Glutamatergic neuron (in vitro differentiated cells): ENCODE measurements around the gene ARSG. TPM values are rescaled to one million over a fixed set of nuclear protein-coding genes. Genes with fewer than 3 reads are reported as not detected.

Experiments
- DNase-seq: peaks from one replicate; pipeline ENCODE4 v3.0.0; 2022
- H3K27ac Mint-ChIP-seq: one replicate; pipeline ENCODE4 v1.8.0; 2020; ENCODE audit warnings: mild to moderate bottlenecking, mixed read lengths, inconsistent platforms; ENCODE audit not compliant: unreplicated experiment
- H3K27me3 Mint-ChIP-seq: one replicate; pipeline ENCODE4 v1.8.0; 2020; ENCODE audit warnings: mild to moderate bottlenecking, moderate library complexity, mixed read lengths, inconsistent platforms; ENCODE audit not compliant: unreplicated experiment
- H3K36me3 Mint-ChIP-seq: one replicate; pipeline ENCODE4 v1.8.0; 2020; ENCODE audit warnings: mild to moderate bottlenecking, mixed read lengths, inconsistent platforms; ENCODE audit not compliant: unreplicated experiment
- H3K4me1 Mint-ChIP-seq: one replicate; pipeline ENCODE4 v1.8.0; 2020; ENCODE audit warnings: mild to moderate bottlenecking, low read depth, mixed read lengths, inconsistent platforms; ENCODE audit not compliant: unreplicated experiment
- H3K4me3 Mint-ChIP-seq: one replicate; pipeline ENCODE4 v1.8.0; 2020; ENCODE audit warnings: mild to moderate bottlenecking, mixed read lengths, inconsistent platforms; ENCODE audit not compliant: unreplicated experiment
- H3K9me3 Mint-ChIP-seq: one replicate; pipeline ENCODE4 v1.8.0; 2020; ENCODE audit warnings: mild to moderate bottlenecking, moderate library complexity, mixed read lengths, inconsistent platforms; ENCODE audit not compliant: unreplicated experiment
- total RNA-seq: library from RNA; stranded (reverse); fragmentation: NEBNext Ultra II Directional; extraction: Animal tissue kit (Norgen Biotek cat#: 25700); gene quantifications from one replicate; pipeline ENCODE4 v1.2.1, GENCODE V29; 2021; ENCODE audit not compliant: unreplicated experiment
- TF ChIP-seq, protein P1 (sequence below): fragments of 200-600 bp; sonication (generic); IDR thresholded peaks from one replicate; pipeline ENCODE4 v1.5.0; 2021; ENCODE audit not compliant: partially characterized antibody, unreplicated experiment

The ARSG gene
- total RNA-seq, 1 donor from 2014 or later = 1.9 TPM

DNA sequence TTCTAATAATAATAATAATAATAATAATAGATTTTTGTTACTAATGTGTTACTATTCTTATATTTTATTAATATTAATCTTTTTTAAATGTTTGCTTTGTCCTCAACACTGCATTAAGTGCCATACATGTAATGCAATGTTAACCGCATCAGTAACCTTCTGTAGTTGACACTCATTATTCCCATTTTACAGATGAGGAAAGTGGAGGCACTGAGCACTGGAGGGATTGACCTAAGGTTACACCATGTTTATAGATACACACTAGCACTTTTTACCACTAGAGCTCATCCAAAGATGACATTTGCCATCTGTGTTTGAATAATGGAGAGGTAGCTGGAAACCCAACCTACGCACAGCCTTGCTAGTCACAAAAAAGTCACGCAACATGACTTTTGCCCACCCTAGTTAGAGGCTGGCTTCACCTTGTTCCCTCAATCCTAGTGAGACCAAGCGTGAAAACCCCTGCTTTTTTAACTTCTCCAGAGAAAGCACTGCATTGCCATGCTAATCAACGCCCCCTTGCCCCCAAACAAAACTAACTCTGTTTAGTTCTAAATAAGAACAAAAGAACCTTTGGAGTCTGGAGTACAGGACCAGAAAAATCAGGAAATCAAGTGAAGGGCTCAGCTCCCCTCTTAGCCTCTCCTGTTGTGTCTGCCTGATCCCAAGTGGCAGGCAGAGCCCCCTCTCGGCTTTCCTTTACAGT, 2.3 kb downstream of the ARSG start:
- Mint-ChIP-seq H3K4me1 (peaks cover 5% of the 10 kb centered on the region), H3K4me3 (no peak overlapping the region), H3K27ac (no peak overlapping the region), H3K9me3 (peaks cover 2% of the 10 kb centered on the region), H3K27me3 (peaks cover 12% of the 10 kb centered on the region), H3K36me3 (no peaks in the 10 kb centered on the region)
- TF ChIP-seq, protein P1, sequence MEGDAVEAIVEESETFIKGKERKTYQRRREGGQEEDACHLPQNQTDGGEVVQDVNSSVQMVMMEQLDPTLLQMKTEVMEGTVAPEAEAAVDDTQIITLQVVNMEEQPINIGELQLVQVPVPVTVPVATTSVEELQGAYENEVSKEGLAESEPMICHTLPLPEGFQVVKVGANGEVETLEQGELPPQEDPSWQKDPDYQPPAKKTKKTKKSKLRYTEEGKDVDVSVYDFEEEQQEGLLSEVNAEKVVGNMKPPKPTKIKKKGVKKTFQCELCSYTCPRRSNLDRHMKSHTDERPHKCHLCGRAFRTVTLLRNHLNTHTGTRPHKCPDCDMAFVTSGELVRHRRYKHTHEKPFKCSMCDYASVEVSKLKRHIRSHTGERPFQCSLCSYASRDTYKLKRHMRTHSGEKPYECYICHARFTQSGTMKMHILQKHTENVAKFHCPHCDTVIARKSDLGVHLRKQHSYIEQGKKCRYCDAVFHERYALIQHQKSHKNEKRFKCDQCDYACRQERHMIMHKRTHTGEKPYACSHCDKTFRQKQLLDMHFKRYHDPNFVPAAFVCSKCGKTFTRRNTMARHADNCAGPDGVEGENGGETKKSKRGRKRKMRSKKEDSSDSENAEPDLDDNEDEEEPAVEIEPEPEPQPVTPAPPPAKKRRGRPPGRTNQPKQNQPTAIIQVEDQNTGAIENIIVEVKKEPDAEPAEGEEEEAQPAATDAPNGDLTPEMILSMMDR = no peak
- no peak for DNase-seq

DNA sequence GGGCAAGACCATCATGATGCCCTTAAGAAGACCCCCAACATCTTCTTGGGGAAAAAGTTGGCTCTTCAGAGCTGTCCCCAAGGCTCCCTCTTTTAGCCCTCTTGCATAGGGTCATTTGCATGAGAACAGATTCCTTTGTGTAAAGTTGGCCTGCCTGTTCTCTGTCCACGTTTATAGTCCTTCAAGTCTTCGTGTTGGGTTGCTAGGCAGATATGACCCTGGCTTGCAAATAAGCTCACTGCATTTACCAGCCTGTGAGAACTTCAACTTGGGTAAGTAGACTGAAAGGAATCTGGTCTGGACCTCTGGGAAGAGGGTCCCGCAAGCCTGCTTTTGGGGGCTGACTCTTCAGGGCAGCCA, 2.9 kb downstream of the ARSG start:
- DNase-seq = no peak
- H3K4me1 Mint-ChIP-seq = peaks cover 5% of the 10 kb centered on the region
- peaks cover 12% of the 10 kb centered on the region for H3K27me3 Mint-ChIP-seq
- no peaks in the 10 kb centered on the region for H3K36me3 Mint-ChIP-seq
- TF ChIP-seq, protein P1 = no peak
- peaks cover 2% of the 10 kb centered on the region for H3K9me3 Mint-ChIP-seq
- H3K4me3 Mint-ChIP-seq = no peak overlapping the region
- H3K27ac Mint-ChIP-seq = no peak overlapping the region

DNA sequence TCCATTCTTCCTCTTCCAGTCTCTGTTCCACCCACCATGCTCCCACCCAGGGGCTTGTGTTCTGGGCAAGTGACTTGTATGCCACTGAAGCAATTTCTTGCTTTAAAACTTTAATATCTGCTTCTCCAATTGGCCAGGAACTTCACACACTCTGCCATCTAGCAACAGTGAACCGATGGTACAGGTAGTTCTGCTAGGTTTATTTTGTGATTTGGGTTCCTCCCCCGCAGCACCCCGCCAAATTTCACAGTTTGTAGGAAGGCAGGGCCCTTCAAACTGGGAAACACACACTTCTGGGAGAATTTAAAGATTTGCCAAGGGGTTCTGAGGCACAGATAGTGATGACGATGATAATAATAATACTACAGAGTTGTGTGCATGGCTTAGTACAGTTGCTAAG, 3.3 kb downstream of the ARSG start:
- Mint-ChIP-seq H3K27ac (no peak overlapping the region), H3K27me3 (peaks cover 12% of the 10 kb centered on the region), H3K4me1 (peaks cover 5% of the 10 kb centered on the region), H3K36me3 (no peaks in the 10 kb centered on the region), H3K4me3 (no peak overlapping the region), H3K9me3 (peaks cover 2% of the 10 kb centered on the region)
- TF ChIP-seq, protein P1 = no peak
- no peak for DNase-seq

DNA sequence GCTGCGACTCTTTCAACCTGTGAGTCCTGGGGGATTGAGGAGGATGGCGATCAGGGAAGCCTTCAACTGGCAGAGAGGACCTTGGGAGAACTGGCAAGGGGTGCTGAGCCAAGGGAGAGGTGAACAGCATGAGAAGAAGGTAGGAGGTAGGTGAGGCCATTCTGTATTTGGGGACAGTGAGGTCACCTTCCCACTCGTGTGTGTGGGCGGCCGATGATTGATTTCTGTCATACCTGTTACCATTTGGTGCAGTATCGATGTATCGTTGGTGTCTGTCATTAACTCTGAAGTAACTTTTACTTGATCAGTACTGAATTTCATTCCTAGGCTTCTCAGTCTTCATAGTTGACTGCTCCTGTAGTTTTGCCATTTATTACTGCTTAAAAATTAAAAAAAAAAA, 3.8 kb downstream of the ARSG start:
- H3K4me1 Mint-ChIP-seq = peaks cover 5% of the 10 kb centered on the region
- TF ChIP-seq, protein P1 = no peak
- peaks cover 2% of the 10 kb centered on the region for H3K9me3 Mint-ChIP-seq
- H3K36me3 Mint-ChIP-seq = no peaks in the 10 kb centered on the region
- no peak for DNase-seq
- H3K4me3 Mint-ChIP-seq = no peak overlapping the region
- no peak overlapping the region for H3K27ac Mint-ChIP-seq
- peaks cover 12% of the 10 kb centered on the region for H3K27me3 Mint-ChIP-seq
